MM.1S (cell line): ENCODE data around the gene RUNX2.

Source experiments
- EZH2 ChIP-seq: fragments of 300-600 bp; sonication (generic); optimal IDR thresholded peaks from 2 replicates; pipeline ENCODE3; 2017; ENCODE audit warnings: low read depth, mild to moderate bottlenecking, antibody characterized with exemption, low read length, mixed read lengths
- TF ChIP-seq, protein P1 (sequence below): fragments of 300-600 bp; sonication (generic); IDR thresholded peaks from 2 replicates; pipeline ENCODE4 v1.5.1; 2016; ENCODE audit warnings: antibody characterized with exemption, low read length, mixed read lengths

DNA sequence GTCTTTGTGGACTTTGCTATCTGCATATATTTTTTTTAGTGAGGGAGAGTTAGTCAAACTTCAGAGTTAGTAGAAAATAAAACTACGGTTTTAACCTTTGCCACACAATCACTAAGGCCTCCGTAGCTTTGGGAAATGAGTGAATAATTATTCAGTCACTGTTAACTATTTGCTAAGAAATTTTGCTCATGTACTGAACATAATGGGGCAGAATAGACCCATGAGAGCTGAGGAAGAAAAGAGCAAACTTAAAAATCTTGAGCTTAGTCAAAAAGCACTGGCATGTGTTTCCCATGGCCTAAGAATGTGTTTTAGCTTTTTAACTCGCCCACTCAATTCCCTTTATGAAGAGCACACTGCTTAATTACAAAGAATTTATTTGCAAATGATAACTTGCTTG, 110.0 kb downstream of the RUNX2 start:
- TF ChIP-seq, protein P1, sequence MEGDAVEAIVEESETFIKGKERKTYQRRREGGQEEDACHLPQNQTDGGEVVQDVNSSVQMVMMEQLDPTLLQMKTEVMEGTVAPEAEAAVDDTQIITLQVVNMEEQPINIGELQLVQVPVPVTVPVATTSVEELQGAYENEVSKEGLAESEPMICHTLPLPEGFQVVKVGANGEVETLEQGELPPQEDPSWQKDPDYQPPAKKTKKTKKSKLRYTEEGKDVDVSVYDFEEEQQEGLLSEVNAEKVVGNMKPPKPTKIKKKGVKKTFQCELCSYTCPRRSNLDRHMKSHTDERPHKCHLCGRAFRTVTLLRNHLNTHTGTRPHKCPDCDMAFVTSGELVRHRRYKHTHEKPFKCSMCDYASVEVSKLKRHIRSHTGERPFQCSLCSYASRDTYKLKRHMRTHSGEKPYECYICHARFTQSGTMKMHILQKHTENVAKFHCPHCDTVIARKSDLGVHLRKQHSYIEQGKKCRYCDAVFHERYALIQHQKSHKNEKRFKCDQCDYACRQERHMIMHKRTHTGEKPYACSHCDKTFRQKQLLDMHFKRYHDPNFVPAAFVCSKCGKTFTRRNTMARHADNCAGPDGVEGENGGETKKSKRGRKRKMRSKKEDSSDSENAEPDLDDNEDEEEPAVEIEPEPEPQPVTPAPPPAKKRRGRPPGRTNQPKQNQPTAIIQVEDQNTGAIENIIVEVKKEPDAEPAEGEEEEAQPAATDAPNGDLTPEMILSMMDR = no peak
- TF ChIP-seq EZH2 = no peak
